HCT116 (cell line): Measurements from ENCODE around the gene VIPR2.

ENCODE experiments used
- CEBPB ChIP-seq: IDR thresholded peaks from 2 replicates; pipeline ENCODE4 v1.6.1; 2012; ENCODE audit warnings: low read depth
- CTCF ChIP-seq, 3 experiments: fragments of 200-600 bp in 1 of 3; sonication (generic) in 1 of 3; IDR thresholded peaks in 2 of 3; conservative IDR thresholded peaks in 1 of 3; 2 replicates each; pipeline ENCODE4 v1.5.1; 2012 to 2017; ENCODE audit warnings: low read depth in 2 of 3, low read length in 2 of 3, antibody characterized with exemption in 1 of 3, borderline replicate concordance in 1 of 3, control low read depth in 1 of 3, mild to moderate bottlenecking in 1 of 3, mixed read lengths in 1 of 3, mixed run types in 1 of 3, moderate library complexity in 1 of 3; ENCODE audit not compliant: insufficient read depth in 1 of 3
- EZH2 ChIP-seq: fragments of 200-600 bp; sonication (generic); IDR thresholded peaks from 2 replicates; pipeline ENCODE4 v1.6.1; 2017; ENCODE audit warnings: antibody characterized with exemption, mixed run types
- JUND ChIP-seq: IDR thresholded peaks from 2 replicates; pipeline ENCODE4 v1.6.1; 2012
- POLR2AphosphoS5 ChIP-seq: IDR thresholded peaks from 2 replicates; pipeline ENCODE4 v1.6.1; 2011; ENCODE audit warnings: mild to moderate bottlenecking, low read depth, low read length, moderate library complexity
- SIN3A ChIP-seq: IDR thresholded peaks from 2 replicates; pipeline ENCODE4 v1.6.1; 2012; ENCODE audit warnings: low read depth

- TF ChIP-seq CTCF (IDR thresholded peaks at IDR 0.05 in 2 of 3, conservative IDR thresholded peaks at IDR 0.05 in 1 of 3; ENCODE audit: borderline replicate concordance in 1 of 3, insufficient read depth in 1 of 3, low read depth in 2 of 3, low read length in 2 of 3): no peak
- no peak for TF ChIP-seq CEBPB
- no peak for TF ChIP-seq JUND
- no peak for TF ChIP-seq EZH2
- no peak for TF ChIP-seq POLR2AphosphoS5
- TF ChIP-seq SIN3A: no peak
Observed at GRCh38 chr7:159119851-159120539, 24.7 kb downstream of the VIPR2 start.
